IMR-90 (cell line): ENCODE results near the gene PPP1CB.

Source experiments
- BHLHE40 ChIP-seq: fragments of 150-350 bp; IDR thresholded peaks from 2 replicates; pipeline ENCODE4 v1.6.1; 2016; ENCODE audit warnings: mild to moderate bottlenecking, low read depth, low read length
- CEBPB ChIP-seq: IDR thresholded peaks from 2 replicates; pipeline ENCODE4 v1.6.1; 2012; ENCODE audit warnings: low read depth, low read length, improper control_type of control experiment
- CHD1 ChIP-seq: IDR thresholded peaks from 2 replicates; pipeline ENCODE4 v1.6.1; 2012; ENCODE audit warnings: low read depth, low read length, improper control_type of control experiment
- CTCF ChIP-seq: conservative IDR thresholded peaks from 2 replicates; pipeline ENCODE4 v1.5.1; 2012; ENCODE audit warnings: mild to moderate bottlenecking, low read depth, low read length, improper control_type of control experiment
- MAFK ChIP-seq: IDR thresholded peaks from 2 replicates; pipeline ENCODE4 v1.6.1; 2012; ENCODE audit warnings: low read depth, low read length, improper control_type of control experiment
- MXI1 ChIP-seq: IDR thresholded peaks from 2 replicates; pipeline ENCODE4 v1.6.1; 2012; ENCODE audit warnings: low read depth, mild to moderate bottlenecking, low read length, moderate library complexity, borderline replicate concordance
- NFE2L2 ChIP-seq: fragments of 150-350 bp; IDR thresholded peaks from 2 replicates; pipeline ENCODE4 v1.6.1; 2016; ENCODE audit warnings: low read depth, mild to moderate bottlenecking, low read length
- POLR2A ChIP-seq: IDR thresholded peaks from 2 replicates; pipeline ENCODE4 v1.6.1; 2012; ENCODE audit warnings: mild to moderate bottlenecking, low read depth, low read length
- RAD21 ChIP-seq: IDR thresholded peaks from 2 replicates; pipeline ENCODE4 v1.6.1; 2012; ENCODE audit warnings: low read length, improper control_type of control experiment
- RCOR1 ChIP-seq: IDR thresholded peaks from 2 replicates; pipeline ENCODE4 v1.6.1; 2012; ENCODE audit warnings: mild to moderate bottlenecking, low read length, improper control_type of control experiment; ENCODE audit not compliant: insufficient replicate concordance
- RFX5 ChIP-seq: IDR thresholded peaks from 2 replicates; pipeline ENCODE4 v1.8.0; 2012; ENCODE audit warnings: low read depth, mild to moderate bottlenecking, low read length, moderate library complexity
- USF2 ChIP-seq: fragments of 150-350 bp; IDR thresholded peaks from 2 replicates; pipeline ENCODE4 v1.6.1; 2017; ENCODE audit warnings: mild to moderate bottlenecking, antibody characterized with exemption, low read length, low read depth

- TF ChIP-seq NFE2L2 (no peak), CTCF (no peak), POLR2A (no peak), USF2 (no peak), RAD21 (no peak), MXI1 (no peak), RFX5 (no peak), CEBPB (no peak), RCOR1 (no peak), BHLHE40 (no peak), CHD1 (no peak), MAFK (no peak)
Measured at GRCh38 chr2:28818053-28818452, 66.4 kb downstream of the PPP1CB start.
